Measurements from ENCODE around the gene PPARG. TPM values are rescaled to one million over a fixed set of nuclear protein-coding genes. Genes with fewer than 3 reads are reported as not detected.
A peak's percentile ranks its signal among the peaks of the same experiment; 100 is the strongest.

PPARG gene
- total RNA-seq, 3 donors from 2014 or later: 61.6 to 173 (median 98.8) TPM

- Histone ChIP-seq H3K36me3 (ENCODE audit: low read depth) (no peaks in the 10 kb centered on the region), H3K4me1 (ENCODE audit: low read depth) (peaks cover 28% of the 10 kb centered on the region), H3K4me3 (peak overlapping the region; percentile 33), H3K9me3 (no peaks in the 10 kb centered on the region)
- ATAC-seq (peak; percentile 2), DNase-seq (peak in 1 of 3 donors; percentile 60)
- TF ChIP-seq CTCF (IDR thresholded peaks at IDR 0.05): no peak
- intact Hi-C loops (cut with DNase I, micrococcal nuclease): loop anchor here in 1 of 2 donors (5.0 to 10.0 kb wide), 3 partner anchors 61 to 347 kb away; partner anchors contain the start of genes MKRN2OS and PPARG
These were observed 195.0 kb downstream of the PPARG start for GRCh38 chr3:12483872-12484197.

Other genes with a start within 250 kb of the PPARG start
- 1 to 10 TPM; 1.2 to 8.7 (median 3.6) TPM for gene TIMP4, start 130.2 kb upstream of the PPARG start, total RNA-seq
- 10 to 100 TPM; 18.2 to 29.7 (median 28.8) TPM for gene TSEN2, start 195.4 kb downstream of the PPARG start, total RNA-seq

All from mucosa of descending colon (tissue), 3 donors.